WTC11 (cell line): Measurements from ENCODE around the gene KNDC1. TPM values are rescaled to one million over a fixed set of nuclear protein-coding genes. Genes with fewer than 3 reads are reported as not detected.
A peak's percentile ranks its signal among the peaks of the same experiment; 100 is the strongest.

Source experiments
- ATAC-seq: fragments of 200-7000 bp; cut with Tn5 transposase; 2 replicates; pipeline ENCODE4 v1.10.0; 2021; ENCODE audit warnings: mild to moderate bottlenecking, moderate library complexity
- CTCF ChIA-PET: fragments of 300-600 bp; sonication (Branson Sonifier 250); formaldehyde crosslinking; loops from one replicate; lab custom pipeline; 2021; ENCODE audit warnings: antibody characterized with exemption; lab: Charles Lee
- POLR2A ChIA-PET: fragments of 350-600 bp; sonication (Branson Sonifier 250); formaldehyde crosslinking; loops from one replicate; lab custom pipeline; 2021; ENCODE audit warnings: antibody characterized with exemption; lab: Charles Lee
- DNase-seq: peaks from one replicate; pipeline ENCODE4 v3.0.0; 2021; ENCODE audit warnings: low spot score
- H3K27ac Mint-ChIP-seq: 2 replicates; pipeline ENCODE4 v1.8.0; 2021; ENCODE audit warnings: mixed read lengths
- H3K27me3 Mint-ChIP-seq: 2 replicates; pipeline ENCODE4 v1.8.0; 2021; ENCODE audit warnings: low read depth, mild to moderate bottlenecking, moderate library complexity, mixed read lengths
- H3K36me3 Mint-ChIP-seq: 2 replicates; pipeline ENCODE4 v1.8.0; 2021; ENCODE audit warnings: mixed read lengths
- H3K4me1 Mint-ChIP-seq: 2 replicates; pipeline ENCODE4 v1.8.0; 2022; ENCODE audit warnings: mixed read lengths
- H3K4me3 Mint-ChIP-seq: 2 replicates; pipeline ENCODE4 v1.8.0; 2021; ENCODE audit warnings: mild to moderate bottlenecking, moderate library complexity, mixed read lengths
- H3K9me3 Mint-ChIP-seq: 2 replicates; pipeline ENCODE4 v1.8.0; 2021; ENCODE audit warnings: mixed read lengths
- ARID4B ChIP-seq: sonication (generic); formaldehyde crosslinking; IDR thresholded peaks from 2 replicates; pipeline ENCODE4 v1.8.0; 2023; ENCODE audit warnings: missing genetic modification reagents, mild to moderate bottlenecking, borderline replicate concordance
- ATF1 ChIP-seq: sonication (generic); formaldehyde crosslinking; IDR thresholded peaks from 2 replicates; pipeline ENCODE4 v1.8.1; 2023; ENCODE audit warnings: mild to moderate bottlenecking, moderate library complexity, missing genetic modification reagents
- E2F5 ChIP-seq: sonication (generic); formaldehyde crosslinking; IDR thresholded peaks from 2 replicates; pipeline ENCODE4 v1.8.1; 2022; ENCODE audit warnings: mild to moderate bottlenecking, moderate library complexity, missing genetic modification reagents
- FOXK1 ChIP-seq: sonication (generic); formaldehyde crosslinking; IDR thresholded peaks from 2 replicates; pipeline ENCODE4 v1.8.0; 2022; ENCODE audit warnings: mild to moderate bottlenecking, moderate library complexity, missing genetic modification reagents
- JUN ChIP-seq: sonication (generic); formaldehyde crosslinking; IDR thresholded peaks from 2 replicates; pipeline ENCODE4 v1.8.0; 2023; ENCODE audit warnings: mild to moderate bottlenecking, missing genetic modification reagents
- KAT7 ChIP-seq: sonication (generic); formaldehyde crosslinking; IDR thresholded peaks from 2 replicates; pipeline ENCODE4 v1.8.1; 2023; ENCODE audit warnings: missing genetic modification reagents, mild to moderate bottlenecking, borderline replicate concordance
- MAX ChIP-seq: sonication (generic); formaldehyde crosslinking; IDR thresholded peaks from 2 replicates; pipeline ENCODE4 v1.8.0; 2022; ENCODE audit warnings: mild to moderate bottlenecking, missing genetic modification reagents
- NFATC4 ChIP-seq: fragments of 250-450 bp; sonication (Bioruptor Pico); IDR thresholded peaks from 2 replicates; pipeline ENCODE4 v1.9.0; 2021; ENCODE audit warnings: mild to moderate bottlenecking
- RORB ChIP-seq: fragments of 250-450 bp; sonication (Bioruptor Pico); IDR thresholded peaks from 2 replicates; pipeline ENCODE4 v1.9.0; 2021; ENCODE audit warnings: mild to moderate bottlenecking
- SMAD3 ChIP-seq: sonication (generic); formaldehyde crosslinking; IDR thresholded peaks from 2 replicates; pipeline ENCODE4 v1.8.0; 2022; ENCODE audit warnings: missing genetic modification reagents, mild to moderate bottlenecking, borderline replicate concordance
- SMAD4 ChIP-seq: sonication (generic); formaldehyde crosslinking; IDR thresholded peaks from 2 replicates; pipeline ENCODE4 v1.8.0; 2022; ENCODE audit warnings: mild to moderate bottlenecking, missing genetic modification reagents
- STAT6 ChIP-seq: sonication (generic); formaldehyde crosslinking; conservative IDR thresholded peaks from 2 replicates; pipeline ENCODE4 v1.8.1; 2023; ENCODE audit warnings: mild to moderate bottlenecking, low read depth, missing genetic modification reagents, moderate library complexity
- TCF7 ChIP-seq: sonication (generic); formaldehyde crosslinking; IDR thresholded peaks from 2 replicates; pipeline ENCODE4 v1.8.0; 2022; ENCODE audit warnings: mild to moderate bottlenecking, low read depth, missing genetic modification reagents, moderate library complexity
- ZNF232 ChIP-seq: sonication (generic); formaldehyde crosslinking; IDR thresholded peaks from 2 replicates; pipeline ENCODE4 v1.8.0; 2022; ENCODE audit warnings: mild to moderate bottlenecking, missing genetic modification reagents
- ZNF423 ChIP-seq: fragments of 250-450 bp; sonication (Bioruptor Pico); IDR thresholded peaks from 2 replicates; pipeline ENCODE4 v2.1.2; 2022; ENCODE audit warnings: mild to moderate bottlenecking, moderate library complexity
- ZSCAN18 ChIP-seq: fragments of 250-450 bp; sonication (Bioruptor Pico); IDR thresholded peaks from 2 replicates; pipeline ENCODE4 v2.1.2; 2022; ENCODE audit warnings: mild to moderate bottlenecking, moderate library complexity
- total RNA-seq: library from RNA; stranded (reverse); gene quantifications from 3 replicates; pipeline ENCODE4 v1.2.3, GENCODE V29; 2021

KNDC1 gene
- total RNA-seq, 1 experiment from 2014 or later = 26.6 TPM

- no peak overlapping the region for H3K27ac Mint-ChIP-seq
These were observed 23.0 kb downstream of the KNDC1 start for GRCh38 chr10:133182791-133183645.

GRCh38 chr10:133183646-133184378, 23.8 kb downstream of the KNDC1 start:
- POLR2A ChIA-PET = no interaction called here
- H3K4me3 Mint-ChIP-seq = no peak overlapping the region

More at GRCh38 chr10:133182791-133183645, 23.0 kb downstream of the KNDC1 start:
- Mint-ChIP-seq H3K4me1 (no peaks in the 10 kb centered on the region), H3K27me3 (no peaks in the 10 kb centered on the region), H3K9me3 (peaks cover 10% of the 10 kb centered on the region), H3K4me3 (no peak overlapping the region), H3K36me3 (peaks cover 16% of the 10 kb centered on the region)
- ATAC-seq (no peak), DNase-seq (no peak)
- TF ChIP-seq ARID4B (CRISPR knock-in tag) = no peak
- POLR2A ChIA-PET = no interaction called here
- CTCF ChIA-PET = no interaction called here

GRCh38 chr10:133184591-133185244, 24.7 kb downstream of the KNDC1 start:
- CTCF ChIA-PET = no interaction called here
- Mint-ChIP-seq H3K27me3 (no peaks in the 10 kb centered on the region), H3K9me3 (peaks cover 8% of the 10 kb centered on the region), H3K4me3 (no peak overlapping the region), H3K36me3 (peaks cover 15% of the 10 kb centered on the region), H3K4me1 (no peaks in the 10 kb centered on the region), H3K27ac (no peak overlapping the region)
- TF ChIP-seq SMAD4 (CRISPR knock-in tag) (no peak), TCF7 (CRISPR knock-in tag) (0 out of 2 replicates have a peak, but pooled peaks have one; percentile 30)
- no peak for DNase-seq
- POLR2A ChIA-PET = no interaction called here
- no peak for ATAC-seq

More at GRCh38 chr10:133183646-133184378, 23.8 kb downstream of the KNDC1 start:
- no peak for DNase-seq
- ATAC-seq = no peak
- CTCF ChIA-PET = no interaction called here
- TF ChIP-seq FOXK1 (no peak), E2F5 (CRISPR knock-in tag) (no peak)
- no peak overlapping the region for H3K27ac Mint-ChIP-seq
- H3K27me3 Mint-ChIP-seq = no peaks in the 10 kb centered on the region
- no peaks in the 10 kb centered on the region for H3K4me1 Mint-ChIP-seq
- H3K9me3 Mint-ChIP-seq = peaks cover 8% of the 10 kb centered on the region
- peaks cover 15% of the 10 kb centered on the region for H3K36me3 Mint-ChIP-seq

GRCh38 chr10:133185421-133185820, 25.4 kb downstream of the KNDC1 start:
- DNase-seq (no peak), ATAC-seq (no peak)
- H3K27ac Mint-ChIP-seq = no peak overlapping the region
- CTCF ChIA-PET = no interaction called here
- H3K27me3 Mint-ChIP-seq = no peaks in the 10 kb centered on the region
- H3K9me3 Mint-ChIP-seq = peaks cover 8% of the 10 kb centered on the region
- no peak for TF ChIP-seq SMAD4 (CRISPR knock-in tag)
- no peak for TF ChIP-seq JUN
- TF ChIP-seq NFATC4 (CRISPR knock-in tag) = no peak
- TF ChIP-seq STAT6 = no peak
- TF ChIP-seq RORB (CRISPR knock-in tag) = no peak
- TF ChIP-seq KAT7 (CRISPR knock-in tag) = no peak
- no peak for TF ChIP-seq ZNF232 (CRISPR knock-in tag)
- TF ChIP-seq ZNF423 (CRISPR knock-in tag) = no peak
- TF ChIP-seq MAX (CRISPR knock-in tag) = no peak
- no peak for TF ChIP-seq ZSCAN18 (CRISPR knock-in tag)
- TF ChIP-seq ATF1 (CRISPR knock-in tag) = no peak
- no peak for TF ChIP-seq SMAD3 (CRISPR knock-in tag)
- TF ChIP-seq, all 79 proteins: peak for 0
- Mint-ChIP-seq H3K4me3 (no peak overlapping the region), H3K4me1 (no peaks in the 10 kb centered on the region), H3K36me3 (peaks cover 17% of the 10 kb centered on the region)
- POLR2A ChIA-PET = no interaction called here
